Suprapubic skin (tissue), 4 donors: ENCODE results near the gene PTPRD. TPM values are rescaled to one million over a fixed set of nuclear protein-coding genes. Genes with fewer than 3 reads are reported as not detected.

Experiments
- DNase-seq, 2 donors: peaks; one replicate each; pipeline ENCODE4 v3.0.0-alpha.2; 2019; ENCODE audit warnings: low spot score in 2 of 2
- H3K27ac ChIP-seq: fragments of 200-600 bp; sonication (generic); one replicate; pipeline ENCODE4 v1.5.1; 2019
- H3K27me3 ChIP-seq: fragments of 200-600 bp; sonication (generic); one replicate; pipeline ENCODE4 v1.5.1; 2019
- H3K36me3 ChIP-seq: fragments of 200-600 bp; sonication (generic); one replicate; pipeline ENCODE4 v1.5.1; 2019
- H3K4me1 ChIP-seq: fragments of 200-600 bp; sonication (generic); one replicate; pipeline ENCODE4 v1.5.1; 2019
- H3K4me3 ChIP-seq: fragments of 200-600 bp; sonication (generic); one replicate; pipeline ENCODE4 v1.5.1; 2019; ENCODE audit warnings: mild to moderate bottlenecking
- H3K9me3 ChIP-seq: fragments of 200-600 bp; sonication (generic); one replicate; pipeline ENCODE4 v1.5.1; 2019
- CTCF ChIP-seq, 2 donors: fragments of 200-600 bp in 1 of 2; fragments of 450-650 bp in 1 of 2; sonication (generic) in 1 of 2; IDR thresholded peaks; one replicate each; pipeline ENCODE4 v1.5.1; 2016 to 2019; ENCODE audit warnings: antibody characterized with exemption in 2 of 2, mild to moderate bottlenecking in 1 of 2, moderate library complexity in 1 of 2
- EP300 ChIP-seq: sonication (generic); formaldehyde crosslinking; IDR thresholded peaks from one replicate; pipeline ENCODE4 v1.6.1; 2017; ENCODE audit warnings: antibody characterized with exemption
- POLR2A ChIP-seq, 2 donors: fragments of 450-650 bp; IDR thresholded peaks; one replicate each; pipeline ENCODE4 v1.6.1; 2017; ENCODE audit warnings: antibody characterized with exemption in 2 of 2, mild to moderate bottlenecking in 2 of 2, moderate library complexity in 2 of 2
- POLR2AphosphoS5 ChIP-seq, 3 donors: sonication (generic); formaldehyde crosslinking; IDR thresholded peaks; one replicate each; pipeline ENCODE4 v1.6.1; 2017; ENCODE audit warnings: antibody characterized with exemption in 3 of 3
- WGBS: methylation state at CpG from one replicate; pipeline ENCODE4 v1.1.5; 2018; 5-methylcytosine and 5-hydroxymethylcytosine counted together
- total RNA-seq, 4 donors: library from RNA; depleted of rRNA; stranded (reverse); fragments of >200 nt; gene quantifications; one replicate each; pipeline ENCODE4 v1.1.0, GENCODE V29; 2016

Gene PTPRD
- total RNA-seq, 4 donors from 2014 or later = 0.49 to 3.3 (median 2.5) TPM

- 63% methylated on average over 4 of the region's 4 CpGs for WGBS
- Histone ChIP-seq H3K36me3 (no peaks in the 10 kb centered on the region), H3K9me3 (no peaks in the 10 kb centered on the region), H3K27me3 (no peaks in the 10 kb centered on the region), H3K4me1 (no peaks in the 10 kb centered on the region), H3K27ac (no peak overlapping the region), H3K4me3 (no peak overlapping the region)
- TF ChIP-seq CTCF (IDR thresholded peaks at IDR 0.05) (no peak), POLR2A (IDR thresholded peaks at IDR 0.05) (no peak), EP300 (no peak), POLR2AphosphoS5 (IDR thresholded peaks at IDR 0.05) (no peak)
- no peak for DNase-seq
Observed at GRCh38 chr9:8802242-8802641, 1810.6 kb downstream of the PTPRD start.

- no peaks in the 10 kb centered on the region for H3K9me3 ChIP-seq
- no peak for TF ChIP-seq EP300
- no peak for TF ChIP-seq CTCF (IDR thresholded peaks at IDR 0.05)
- TF ChIP-seq POLR2AphosphoS5 (IDR thresholded peaks at IDR 0.05) = no peak
- no peak for TF ChIP-seq POLR2A (IDR thresholded peaks at IDR 0.05)
- no peak overlapping the region for H3K27ac ChIP-seq
- H3K27me3 ChIP-seq = no peaks in the 10 kb centered on the region
- WGBS = 87% methylated on average over 3 of the region's 3 CpGs
- no peak overlapping the region for H3K4me3 ChIP-seq
- H3K4me1 ChIP-seq = no peaks in the 10 kb centered on the region
- H3K36me3 ChIP-seq = no peaks in the 10 kb centered on the region
- no peak for DNase-seq
Observed at GRCh38 chr9:8800196-8800595, 1812.6 kb downstream of the PTPRD start.

- DNase-seq = no peak
- Histone ChIP-seq H3K9me3 (no peaks in the 10 kb centered on the region), H3K4me1 (no peaks in the 10 kb centered on the region), H3K4me3 (no peak overlapping the region), H3K27me3 (no peaks in the 10 kb centered on the region), H3K27ac (no peak overlapping the region), H3K36me3 (no peaks in the 10 kb centered on the region)
- no peak for TF ChIP-seq CTCF (IDR thresholded peaks at IDR 0.05)
- TF ChIP-seq POLR2AphosphoS5 (IDR thresholded peaks at IDR 0.05) = no peak
- no peak for TF ChIP-seq EP300
Observed at GRCh38 chr9:8799615-8800014, 1813.2 kb downstream of the PTPRD start.

- Histone ChIP-seq H3K36me3 (no peaks in the 10 kb centered on the region), H3K27ac (no peak overlapping the region), H3K4me1 (no peaks in the 10 kb centered on the region), H3K4me3 (no peak overlapping the region), H3K9me3 (no peaks in the 10 kb centered on the region), H3K27me3 (no peaks in the 10 kb centered on the region)
- no peak for DNase-seq
- TF ChIP-seq POLR2AphosphoS5 (IDR thresholded peaks at IDR 0.05) = no peak
- TF ChIP-seq CTCF (IDR thresholded peaks at IDR 0.05) = no peak
- no peak for TF ChIP-seq POLR2A (IDR thresholded peaks at IDR 0.05)
Observed at GRCh38 chr9:8799206-8799605, 1813.6 kb downstream of the PTPRD start.

GRCh38 chr9:8784838-8785237, 1828.0 kb downstream of the PTPRD start:
- TF ChIP-seq CTCF (IDR thresholded peaks at IDR 0.05) (no peak), POLR2AphosphoS5 (IDR thresholded peaks at IDR 0.05) (no peak), POLR2A (IDR thresholded peaks at IDR 0.05) (no peak), EP300 (no peak)
- H3K4me3 ChIP-seq = no peak overlapping the region
- 29% methylated on average over 2 of the region's 2 CpGs for WGBS

More at GRCh38 chr9:8784838-8785237, 1828.0 kb downstream of the PTPRD start:
- H3K9me3 ChIP-seq = no peaks in the 10 kb centered on the region
- H3K4me1 ChIP-seq = peaks cover 4% of the 10 kb centered on the region
- no peak for DNase-seq
- no peaks in the 10 kb centered on the region for H3K36me3 ChIP-seq
- no peaks in the 10 kb centered on the region for H3K27me3 ChIP-seq
- H3K27ac ChIP-seq = no peak overlapping the region
